ENCODE results near the gene ADCY6.
"Not testable (repeated sequence)": the region's sequence is repeated elsewhere in the genome, so short reads cannot be mapped to it uniquely, and the experiment has no call there.

ADCY6 gene

GRCh38 chr12:48764521-48764920, 24.4 kb downstream of the ADCY6 start:
- DNase-seq (ENCODE audit: low read depth in 1 of 2, low spot score in 1 of 2), result no peak

DNA sequence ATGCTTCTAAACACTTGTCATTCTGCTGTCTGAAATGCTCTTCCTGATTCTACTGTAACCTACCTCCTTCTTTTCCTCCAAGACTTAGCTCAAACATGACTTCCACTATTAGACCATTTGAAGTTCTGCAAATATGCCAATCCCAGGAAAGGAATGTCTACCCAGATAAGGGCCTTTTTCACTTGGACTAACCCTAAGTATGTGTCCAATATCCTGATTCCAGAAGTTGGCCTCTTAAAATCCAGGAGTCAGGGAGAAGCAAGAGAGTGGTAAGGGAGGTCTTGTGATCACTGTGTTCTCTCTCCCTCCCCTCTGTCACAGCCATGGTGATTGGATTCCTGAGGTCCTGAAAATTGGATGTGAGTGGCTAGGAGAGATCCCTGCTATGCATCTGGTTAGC, 30.2 kb downstream of the ADCY6 start:
- DNase-seq (ENCODE audit: low read depth in 1 of 2, low spot score in 1 of 2), result no peak

DNA sequence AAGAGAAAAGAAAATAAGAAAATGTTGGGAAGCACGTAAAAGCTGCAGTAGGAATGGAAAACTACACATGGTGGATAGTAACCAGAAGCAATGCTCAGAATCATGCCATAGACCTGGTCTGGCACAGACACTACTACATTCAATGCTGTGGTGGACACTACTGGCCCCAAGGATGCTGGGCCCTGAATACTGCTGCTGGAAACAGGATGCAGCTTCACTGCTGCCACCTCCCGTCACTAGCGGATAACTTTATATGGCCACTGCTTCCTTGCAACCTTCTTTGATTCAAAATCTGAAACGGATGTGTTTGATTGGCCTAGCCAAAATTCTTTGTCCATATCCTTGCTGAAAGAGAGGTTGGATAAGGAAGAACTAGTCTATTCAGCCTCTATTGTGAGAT, 30.7 kb downstream of the ADCY6 start:
- DNase-seq (ENCODE audit: low read depth in 1 of 2, low spot score in 1 of 2), result no peak

GRCh38 chr12:48750769-48751356, 38.0 kb downstream of the ADCY6 start:
- DNase-seq (ENCODE audit: low read depth in 1 of 2, low spot score in 1 of 2), result no peak

- no peak for DNase-seq (ENCODE audit: low read depth in 1 of 2, low spot score in 1 of 2)
These were observed 38.7 kb downstream of the ADCY6 start for GRCh38 chr12:48750215-48750614.

- no peak for DNase-seq (ENCODE audit: low read depth in 1 of 2, low spot score in 1 of 2)
These were observed 44.5 kb downstream of the ADCY6 start for GRCh38 chr12:48744251-48745008.

DNA sequence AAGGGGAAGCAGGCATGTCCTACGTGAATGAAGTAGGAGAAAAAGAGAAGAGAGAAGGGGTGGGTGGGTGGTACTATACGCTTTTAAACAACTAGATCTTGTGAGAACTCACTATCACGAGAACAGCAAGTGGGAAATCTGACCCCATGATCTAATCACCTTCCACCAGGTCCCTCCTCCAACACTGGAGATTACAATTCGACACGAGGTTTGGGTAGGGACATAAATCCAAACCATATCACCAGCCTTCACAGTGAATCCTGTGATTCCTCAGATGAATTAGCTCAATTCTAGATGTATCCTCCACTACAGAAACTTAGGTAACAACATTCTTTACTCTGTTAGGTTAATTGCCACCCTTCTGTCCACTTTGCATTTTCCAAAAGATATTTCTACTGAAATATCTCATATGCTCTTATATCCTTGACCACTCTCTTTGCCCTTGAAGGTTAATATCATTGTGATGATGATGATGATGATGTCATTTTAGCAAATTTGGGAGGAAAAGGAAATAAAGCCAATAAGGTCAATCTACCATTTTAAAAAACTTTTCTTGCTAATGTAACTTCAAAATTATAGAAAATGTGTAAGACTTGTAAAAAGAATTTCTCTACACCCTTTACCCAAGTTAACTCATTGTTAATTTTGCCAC, 49.1 kb downstream of the ADCY6 start:
- no peak for DNase-seq (ENCODE audit: low read depth in 1 of 2, low spot score in 1 of 2)

DNA sequence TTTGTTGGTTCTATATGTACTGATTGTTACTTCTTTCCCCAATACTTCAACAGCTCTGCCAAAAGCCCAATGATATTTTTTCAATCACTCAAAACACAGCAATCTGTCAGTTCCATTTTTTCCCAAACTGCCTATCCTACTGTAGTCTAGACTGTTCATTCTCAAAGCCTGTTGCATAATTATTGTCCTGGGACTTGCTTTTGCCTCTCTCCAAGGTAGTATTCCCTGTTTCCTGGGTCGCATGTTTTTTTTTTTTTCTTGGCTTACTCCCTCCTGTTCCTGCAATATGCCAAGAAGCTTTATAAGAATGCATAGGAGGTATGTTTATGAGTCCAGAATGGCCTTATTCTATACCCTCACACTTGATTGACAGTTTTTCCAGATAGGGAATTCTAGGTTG, 52.4 kb downstream of the ADCY6 start:
- no peak for DNase-seq (ENCODE audit: low read depth in 1 of 2, low spot score in 1 of 2)

DNA sequence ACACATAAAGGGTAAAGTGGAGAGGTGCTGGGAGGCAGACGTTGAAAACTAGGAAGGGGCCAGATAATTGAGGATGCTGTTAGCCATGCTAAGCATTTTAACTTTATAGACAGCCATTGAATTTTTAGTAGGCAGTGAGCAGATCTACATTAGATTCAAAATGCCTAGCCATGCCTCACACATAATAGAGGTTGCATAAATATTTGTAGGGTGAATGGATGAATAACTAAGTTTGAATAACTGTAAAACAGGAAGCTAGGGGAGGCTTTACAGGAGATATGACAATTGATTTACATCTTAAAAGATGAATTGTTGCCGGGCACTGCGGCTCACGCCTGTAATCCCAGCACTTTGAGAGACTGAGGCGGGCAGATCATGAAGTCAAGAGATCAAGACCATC, 60.1 kb downstream of the ADCY6 start:
- DNase-seq (ENCODE audit: low read depth in 1 of 2, low spot score in 1 of 2), result no peak

GRCh38 chr12:48720737-48721136, 68.2 kb downstream of the ADCY6 start:
- not testable (repeated sequence) for DNase-seq (ENCODE audit: low read depth in 1 of 2, low spot score in 1 of 2)

GRCh38 chr12:48720171-48720570, 68.7 kb downstream of the ADCY6 start:
- DNase-seq (ENCODE audit: low read depth in 1 of 2, low spot score in 1 of 2), result not testable (repeated sequence)

GRCh38 chr12:48719002-48719401, 69.9 kb downstream of the ADCY6 start:
- not testable (repeated sequence) for DNase-seq (ENCODE audit: low read depth in 1 of 2, low spot score in 1 of 2)

DNA sequence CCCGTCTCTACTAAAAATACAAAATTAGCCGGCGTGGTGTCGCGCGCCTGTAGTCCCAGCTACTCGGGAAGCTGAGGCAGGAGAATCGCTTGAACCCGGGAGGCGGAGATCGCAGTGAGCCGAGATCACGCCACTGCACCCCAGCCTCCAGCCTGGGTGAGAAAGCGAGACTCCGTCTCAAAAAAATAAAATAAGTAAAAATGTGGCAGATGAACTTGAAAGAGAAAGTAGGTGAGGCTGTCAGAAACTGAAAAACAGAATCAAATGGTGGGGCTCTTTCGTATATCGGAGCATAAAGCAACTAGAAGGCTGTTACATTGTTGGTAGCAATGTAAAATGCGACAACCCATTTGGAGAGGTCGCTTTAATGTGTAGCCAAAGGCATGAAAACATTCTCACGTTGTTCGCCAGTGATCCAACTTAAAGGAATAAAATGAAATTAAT, 71.6 kb downstream of the ADCY6 start:
- DNase-seq (ENCODE audit: low read depth in 1 of 2, low spot score in 1 of 2), result no peak

DNA sequence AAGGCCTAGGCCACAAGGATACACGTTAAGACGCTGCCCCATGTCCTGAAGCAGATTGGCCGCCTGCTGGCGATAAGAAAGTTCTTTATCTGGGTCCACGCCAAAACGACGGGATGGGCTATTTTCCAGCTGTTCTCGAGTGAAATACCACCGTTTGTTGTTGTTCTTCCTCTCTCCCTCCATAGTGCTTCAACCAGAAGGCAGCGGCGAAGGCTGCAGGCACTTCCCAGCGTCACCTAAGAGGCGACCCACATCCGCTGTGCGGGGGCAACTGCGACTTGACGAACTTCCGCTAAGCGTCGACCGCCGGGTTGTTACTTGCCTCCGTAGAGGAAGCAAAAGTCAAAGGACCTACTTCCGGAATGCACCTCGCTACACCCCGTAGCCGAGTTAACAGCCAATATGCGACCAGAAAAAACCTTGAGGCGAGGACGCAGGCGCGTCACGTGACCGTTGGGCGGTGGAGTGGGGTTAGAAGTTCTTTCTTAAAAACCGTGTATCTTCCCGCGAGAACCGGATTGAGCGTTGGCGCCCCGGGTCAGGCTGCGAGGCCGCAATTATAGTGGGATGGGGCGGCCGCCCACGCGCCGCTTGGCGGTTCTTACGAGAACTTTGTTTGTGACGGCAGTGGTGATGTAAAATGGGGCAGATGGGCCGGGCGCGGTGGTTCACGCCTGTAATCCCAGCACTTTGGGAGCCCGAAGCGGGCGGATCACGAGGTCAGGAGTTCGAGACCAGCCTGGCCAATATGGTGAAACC, 72.2 kb downstream of the ADCY6 start, which contains the start of gene CCNT1:
TSS of gene CCNT1 (minus strand) at position 215 of the 759 bp plus-strand sequence. CDS start at position 183, 32 bp downstream.
- DNase-seq (ENCODE audit: low read depth in 1 of 2, low spot score in 1 of 2), result peak; percentile 95 to 97

All from activated T-helper 1 cell treated with anti-CD3 and anti-CD28 coated beads, Interleukin-2, amount 50 U/mL, for 16 hours (primary cell).